Activated T-cell treated with anti-CD3 and anti-CD28 coated beads, Interleukin-2, amount 50 U/mL, for 48 hours (primary cell): Measurements from ENCODE around the gene TUBA4A.
"Not testable (repeated sequence)": the region's sequence is repeated elsewhere in the genome, so short reads cannot be mapped to it uniquely, and the experiment has no call there.

Experiments used
- DNase-seq, 2 experiments: peaks; one replicate each; pipeline ENCODE4 v3.0.0-alpha.2; 2020

Gene TUBA4A

GRCh38 chr2:219253753-219254589 lies at the start of gene TUBA4A:
TSS of gene TUBA4A (minus strand) at chr2:219253918. CDS start at chr2:219253858, 60 bp downstream.
- DNase-seq: peak; percentile 94

- DNase-seq: no peak
Observed at GRCh38 chr2:219302412-219302968, 48.8 kb upstream of the TUBA4A start.

DNA sequence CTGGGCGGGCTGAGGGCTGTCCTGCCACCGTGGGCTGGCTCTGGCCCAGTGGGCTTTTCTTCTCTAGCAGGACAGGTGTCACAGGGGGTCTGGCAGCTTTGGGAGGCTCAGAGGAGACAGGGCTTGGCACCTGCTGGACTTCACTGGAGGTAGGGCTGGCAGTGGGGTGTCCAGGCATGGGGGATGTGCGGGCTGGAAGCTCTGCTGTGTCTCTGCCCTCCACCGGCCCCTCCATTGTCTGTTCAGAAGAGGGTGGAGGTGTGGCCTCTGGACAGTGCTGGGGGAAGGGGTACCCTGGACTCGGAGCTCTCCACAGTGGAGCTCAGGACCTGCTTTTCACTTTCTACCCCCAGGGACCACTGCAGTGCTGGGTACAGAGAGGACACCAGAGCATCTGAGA lies 46.3 kb upstream of the TUBA4A start:
- no peak for DNase-seq

DNA sequence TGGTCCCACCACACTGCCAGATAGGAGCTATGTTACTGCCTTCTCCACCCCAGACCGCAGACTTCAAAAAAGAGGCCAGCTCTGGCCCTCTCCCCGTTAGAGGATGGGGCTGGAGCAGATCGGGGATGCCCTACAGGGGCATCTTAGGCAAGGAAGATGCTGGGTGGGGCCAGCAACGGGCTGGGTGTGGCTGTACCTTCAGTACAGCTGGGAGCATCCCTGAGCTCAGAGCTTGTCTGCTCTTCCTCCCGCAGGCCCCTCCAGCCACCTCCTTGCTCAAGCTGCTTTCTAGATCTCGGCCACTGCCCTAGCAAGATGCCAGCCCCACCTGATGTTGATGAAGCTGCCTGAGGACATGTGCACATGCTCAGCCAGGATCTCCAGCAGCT lies 45.6 kb upstream of the TUBA4A start:
- DNase-seq: no peak

DNA sequence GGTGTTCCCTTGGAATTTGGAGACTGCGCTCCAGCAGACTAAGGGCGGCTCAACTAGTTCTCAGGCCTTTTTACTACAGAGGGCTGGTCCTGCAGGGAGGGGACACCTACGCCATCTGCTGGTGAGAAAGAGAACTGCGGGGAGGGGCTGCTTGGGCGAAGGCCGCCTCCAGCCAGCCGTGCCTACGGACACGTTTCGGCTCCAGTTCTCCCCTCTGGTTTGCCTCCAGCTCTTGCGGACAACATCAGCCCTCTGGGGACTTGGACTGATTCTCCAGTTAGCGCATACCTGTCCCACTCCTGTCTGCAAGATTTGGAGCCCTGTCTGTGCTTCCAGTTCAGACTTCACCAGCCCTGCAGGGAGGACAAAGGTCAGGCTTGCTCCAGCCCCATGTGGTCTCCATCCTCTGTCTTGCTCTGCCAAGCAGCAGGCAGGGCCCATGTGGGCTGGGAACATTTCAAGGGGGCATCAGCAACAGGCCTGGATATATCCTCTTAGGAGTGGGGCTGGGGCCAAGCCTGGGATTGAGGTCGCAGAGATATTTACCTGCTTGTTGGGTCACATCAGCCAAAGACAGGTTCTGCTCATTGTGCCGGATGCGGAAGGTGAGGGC lies 45.1 kb upstream of the TUBA4A start:
- DNase-seq: peak; percentile 93 to 95

DNA sequence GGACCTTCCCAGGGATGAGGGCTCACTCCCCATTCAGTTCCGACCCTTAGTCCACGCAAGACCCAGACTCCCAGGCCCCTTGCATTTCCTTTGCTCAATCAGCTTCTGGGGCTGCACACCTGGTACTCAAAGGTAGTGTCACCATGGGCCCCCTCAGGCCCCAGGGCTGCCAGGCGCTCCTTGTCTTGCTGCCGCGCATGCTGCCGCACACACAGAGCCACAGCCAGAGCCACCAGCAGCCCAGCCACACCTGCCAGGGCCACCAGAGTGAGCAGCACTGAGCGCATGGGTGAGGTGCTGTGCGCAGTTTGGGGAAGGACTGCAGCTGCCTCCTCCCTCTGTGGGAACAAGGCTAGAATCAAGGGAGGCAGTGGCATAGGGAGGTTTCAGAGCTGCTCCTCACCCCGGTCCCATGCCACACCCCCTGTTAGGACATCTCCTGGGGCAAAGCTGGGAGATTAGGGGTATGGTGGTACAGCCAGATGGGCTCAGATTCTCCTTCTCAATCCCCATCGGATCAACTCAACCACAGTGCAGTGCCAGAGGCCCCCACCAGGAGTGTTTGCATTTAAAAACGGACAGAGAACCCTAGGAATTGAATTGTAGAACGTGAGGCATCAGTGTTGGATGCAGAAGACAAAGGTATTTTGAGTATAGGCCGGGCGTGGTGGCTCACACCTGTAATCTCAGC lies 44.2 kb upstream of the TUBA4A start:
- DNase-seq: peak in 1 of 2 experiments; percentile 22

DNA sequence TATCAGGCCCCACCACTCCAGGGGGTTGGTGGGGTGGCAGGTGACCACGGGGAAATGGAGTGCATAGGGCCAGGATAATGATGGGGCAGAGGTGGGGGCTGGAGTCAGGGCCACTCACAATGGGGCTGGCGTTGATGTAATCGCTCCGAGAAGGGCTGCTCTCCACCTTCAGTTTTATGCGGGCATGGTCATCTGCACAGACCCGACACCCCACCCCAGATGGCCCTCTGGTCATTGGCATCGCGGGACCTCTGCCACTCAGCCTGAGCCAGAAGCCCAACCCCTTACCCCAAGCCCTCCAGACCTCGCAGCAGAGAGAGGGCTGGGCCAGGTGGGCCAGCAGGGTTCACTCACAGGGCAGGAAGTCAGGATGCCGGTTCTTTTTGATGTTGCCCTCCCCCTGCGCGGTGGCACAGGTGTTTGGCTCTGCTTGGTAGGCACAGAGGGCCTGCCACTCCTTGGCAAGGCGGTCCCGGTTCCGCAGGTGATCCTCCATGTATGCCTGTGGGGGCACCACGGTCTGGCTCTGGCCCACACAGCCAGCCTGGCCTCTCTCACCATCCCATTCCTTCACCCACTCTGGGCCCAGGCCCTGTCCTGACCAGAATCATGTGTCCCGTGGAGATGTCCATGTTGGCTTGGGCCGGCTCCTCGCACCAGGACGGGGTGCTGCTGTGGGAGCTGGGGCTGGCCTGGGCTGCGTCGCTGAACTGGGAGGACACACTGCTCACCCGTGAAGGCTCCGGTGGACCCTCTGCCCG lies 43.1 kb upstream of the TUBA4A start:
- peak in 1 of 2 experiments; percentile 15 for DNase-seq

- peak in 1 of 2 experiments; percentile 14 for DNase-seq
Observed at GRCh38 chr2:219296142-219296541, 42.4 kb upstream of the TUBA4A start.

GRCh38 chr2:219294356-219295351 lies 40.9 kb upstream of the TUBA4A start:
- peak; percentile 92 to 94 for DNase-seq

GRCh38 chr2:219293736-219294231 lies 40.1 kb upstream of the TUBA4A start:
- DNase-seq: peak; percentile 18 to 19

GRCh38 chr2:219292616-219293015 lies 38.9 kb upstream of the TUBA4A start:
- DNase-seq: no peak

DNA sequence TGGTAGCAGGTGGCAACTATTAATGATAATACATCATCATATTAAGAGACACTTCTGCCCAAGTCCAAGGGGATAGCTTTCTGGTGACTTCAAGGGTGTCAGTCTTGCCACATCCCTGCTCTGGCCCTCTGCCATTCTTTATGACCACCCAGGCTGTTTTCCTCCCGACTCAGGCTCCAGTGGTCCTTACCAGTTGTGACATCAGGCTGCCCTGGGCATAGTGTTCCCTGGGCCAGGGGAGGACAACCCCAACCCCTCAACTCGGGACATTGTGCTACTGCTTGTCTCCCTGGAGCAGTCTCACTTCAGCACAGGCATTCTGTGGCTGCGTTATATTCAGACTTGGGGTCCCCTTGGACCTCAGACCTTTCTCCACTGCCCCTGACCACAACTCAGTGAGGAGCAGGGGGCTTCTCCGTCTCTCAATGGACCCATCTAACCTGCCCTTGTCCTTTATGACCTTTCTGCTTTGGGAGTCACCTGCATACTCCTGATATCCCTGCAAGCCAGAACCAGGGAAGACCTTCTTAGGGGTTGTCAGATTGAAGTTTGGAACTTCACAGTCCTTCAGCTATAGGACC lies 38.3 kb upstream of the TUBA4A start:
- DNase-seq: no peak

DNA sequence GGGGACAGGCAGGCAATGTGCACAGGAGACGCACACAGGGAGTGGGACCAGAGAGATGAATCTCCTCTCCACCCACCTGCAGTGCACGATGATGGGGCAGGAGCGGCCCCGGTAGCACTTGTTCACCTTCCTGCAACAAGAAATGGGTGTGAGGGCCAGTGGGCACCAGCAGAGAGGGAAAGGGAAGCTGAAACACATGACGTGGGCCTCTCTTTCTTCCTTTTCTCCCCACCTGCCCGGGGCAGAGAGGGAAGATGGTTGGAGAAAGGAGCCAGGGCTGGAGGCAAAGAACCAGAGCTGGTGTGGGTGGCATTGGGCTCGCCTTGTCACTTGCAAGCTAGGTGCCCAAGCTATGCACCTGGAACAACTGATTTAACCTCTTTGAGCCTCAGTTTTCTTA lies 37.7 kb upstream of the TUBA4A start:
- DNase-seq: no peak

DNA sequence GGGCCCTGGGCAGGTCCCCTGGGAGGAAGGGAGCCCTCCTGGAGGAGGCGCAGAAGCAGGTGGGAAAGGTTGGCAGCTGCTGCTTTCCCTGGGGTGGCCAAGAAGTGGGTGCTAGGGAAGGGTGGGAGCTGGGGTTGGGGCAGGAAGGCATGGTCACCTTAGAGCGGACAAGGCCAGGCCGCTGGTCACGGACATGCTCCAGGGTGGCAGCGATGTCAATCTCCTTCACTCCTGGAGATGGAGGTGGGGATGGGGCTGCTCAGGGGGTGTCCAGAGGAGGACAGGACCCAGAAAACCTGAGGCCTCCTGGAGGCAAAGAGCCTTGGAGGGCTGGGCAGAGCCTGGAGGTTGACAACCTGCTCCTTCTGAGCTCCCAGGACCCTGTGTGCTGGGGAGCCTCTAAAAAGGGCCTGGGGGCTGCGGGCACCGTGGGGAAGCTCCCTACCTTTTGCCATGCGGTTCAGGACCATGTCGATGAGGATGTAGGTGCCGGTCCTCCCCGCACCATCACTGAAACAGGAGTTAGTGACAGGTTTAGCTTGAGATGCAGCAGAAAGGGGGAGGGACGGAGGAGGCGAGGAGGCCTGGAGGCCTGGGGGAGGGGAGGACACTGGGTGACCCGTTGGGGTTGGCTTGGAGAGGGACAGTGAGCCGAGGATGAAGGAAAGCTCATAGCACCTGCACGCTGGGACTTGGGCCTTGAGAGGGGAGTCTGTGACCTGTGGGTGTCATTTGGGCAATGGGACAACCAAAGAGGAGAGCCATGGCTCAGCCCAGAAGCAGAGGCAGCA lies 36.9 kb upstream of the TUBA4A start:
- no peak for DNase-seq

DNA sequence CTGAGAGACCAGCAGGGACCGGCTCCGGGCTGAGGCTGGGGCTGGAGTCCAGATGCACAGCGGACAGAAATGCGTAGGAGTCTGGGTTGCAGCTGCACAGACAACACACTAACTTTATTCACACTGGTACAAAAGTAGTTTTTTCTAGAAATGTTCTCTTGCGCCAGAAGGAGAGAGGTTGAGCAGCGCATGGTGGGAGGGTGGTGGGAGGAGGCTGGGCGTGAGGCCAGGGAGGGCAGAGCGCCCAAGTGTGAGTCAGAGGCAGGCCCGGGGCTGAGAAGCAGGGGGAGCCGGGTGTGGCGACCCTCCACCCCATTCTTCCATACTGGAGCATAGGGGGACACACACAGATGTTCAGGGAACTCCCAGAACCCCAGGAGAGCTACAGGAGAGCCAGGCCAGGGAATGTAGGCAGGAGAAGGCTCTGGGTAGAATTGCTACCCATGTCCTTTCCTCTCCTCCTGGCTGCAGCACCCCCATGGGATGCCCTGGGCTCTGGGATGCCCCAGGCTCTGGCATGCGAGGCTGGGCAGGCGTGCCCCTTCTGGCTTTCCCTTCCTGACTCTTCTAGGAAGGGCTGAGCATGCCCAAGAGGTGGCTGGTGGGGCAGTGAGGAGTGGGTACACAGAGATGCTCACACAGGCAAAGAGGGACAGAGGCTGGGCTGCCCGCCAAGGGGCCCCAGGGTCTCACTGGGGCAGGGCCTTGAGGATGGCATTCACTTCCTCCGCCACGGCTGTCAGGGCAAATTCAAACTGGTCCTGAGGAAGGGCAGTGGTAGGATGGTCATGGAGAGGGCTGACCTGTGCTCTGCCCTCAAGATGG lies 36.0 kb upstream of the TUBA4A start:
- no peak for DNase-seq

- no peak for DNase-seq
Observed at GRCh38 chr2:219289195-219289536, 35.4 kb upstream of the TUBA4A start.

- no peak for DNase-seq
Observed at GRCh38 chr2:219287580-219288265, 34.0 kb upstream of the TUBA4A start.

DNA sequence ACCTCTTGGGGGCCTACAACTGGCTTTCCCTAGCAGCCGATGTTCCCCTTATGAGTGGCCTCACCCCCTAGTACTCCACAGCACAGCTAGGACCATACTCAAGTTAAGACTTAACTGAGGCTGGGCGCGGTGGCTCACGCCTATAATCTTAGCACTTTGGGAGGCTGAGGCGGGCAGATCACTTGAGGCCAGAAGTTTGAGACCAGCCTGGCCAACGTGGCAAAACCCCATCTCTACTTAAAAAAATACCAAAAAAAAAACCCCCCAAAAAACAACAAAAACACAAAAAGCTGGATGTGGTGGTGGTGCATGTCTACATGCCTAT lies 33.4 kb upstream of the TUBA4A start:
- not testable (repeated sequence) for DNase-seq
